ENCODE results near the gene SKP1.
A peak's percentile ranks its signal among the peaks of the same experiment; 100 is the strongest.
"Not testable (repeated sequence)": the region's sequence is repeated elsewhere in the genome, so short reads cannot be mapped to it uniquely, and the experiment has no call there.

The SKP1 gene

GRCh38 chr5:134176511-134177368 is at the start of gene SKP1:
TSS of gene SKP1 (minus strand) at chr5:134176950. CDS start at chr5:134174022, 2,928 bp downstream.
- peak; percentile 74 for DNase-seq

- peak; percentile 99 for DNase-seq
Observed at GRCh38 chr5:134225780-134226440, 49.2 kb upstream of the SKP1 start, which contains the start of gene PPP2CA. TSS of gene PPP2CA (minus strand) at chr5:134226073. CDS start at chr5:134225861, 212 bp downstream.

GRCh38 chr5:134224888-134225779 is 48.4 kb upstream of the SKP1 start:
- DNase-seq: peak; percentile 38

- DNase-seq: no peak
Observed at GRCh38 chr5:134223406-134224248, 46.9 kb upstream of the SKP1 start.

GRCh38 chr5:134221690-134222089 is 44.9 kb upstream of the SKP1 start:
- DNase-seq: not testable (repeated sequence)

GRCh38 chr5:134215757-134216156 is 39.0 kb upstream of the SKP1 start:
- no peak for DNase-seq

GRCh38 chr5:134211263-134212031 is 34.7 kb upstream of the SKP1 start:
- DNase-seq: not testable (repeated sequence)

- no peak for DNase-seq
Observed at GRCh38 chr5:134209477-134210245, 32.9 kb upstream of the SKP1 start.

- DNase-seq: no peak
Observed at GRCh38 chr5:134207696-134208095, 30.9 kb upstream of the SKP1 start.

- no peak for DNase-seq
Observed at GRCh38 chr5:134206627-134207160, 29.9 kb upstream of the SKP1 start.

- DNase-seq: no peak
Observed at GRCh38 chr5:134204575-134204974, 27.8 kb upstream of the SKP1 start.

GRCh38 chr5:134203630-134204029 is 26.9 kb upstream of the SKP1 start:
- DNase-seq: no peak

GRCh38 chr5:134195666-134196065 is 18.9 kb upstream of the SKP1 start:
- DNase-seq: no peak

GRCh38 chr5:134189031-134189430 is 12.3 kb upstream of the SKP1 start:
- no peak for DNase-seq

GRCh38 chr5:134188092-134188491 is 11.3 kb upstream of the SKP1 start:
- no peak for DNase-seq

- peak; percentile 64 for DNase-seq
Observed at GRCh38 chr5:134184155-134185135, 7.7 kb upstream of the SKP1 start.

GRCh38 chr5:134183481-134183880 is 6.7 kb upstream of the SKP1 start:
- no peak for DNase-seq

- DNase-seq: no peak
Observed at GRCh38 chr5:134178096-134178419, 1.3 kb upstream of the SKP1 start.
